ENCODE data around the gene SUFU. TPM values are rescaled to one million over a fixed set of nuclear protein-coding genes. Genes with fewer than 3 reads are reported as not detected.

Gene SUFU
- total RNA-seq, 1 experiment from 2014 or later, result 13.1 TPM

DNA sequence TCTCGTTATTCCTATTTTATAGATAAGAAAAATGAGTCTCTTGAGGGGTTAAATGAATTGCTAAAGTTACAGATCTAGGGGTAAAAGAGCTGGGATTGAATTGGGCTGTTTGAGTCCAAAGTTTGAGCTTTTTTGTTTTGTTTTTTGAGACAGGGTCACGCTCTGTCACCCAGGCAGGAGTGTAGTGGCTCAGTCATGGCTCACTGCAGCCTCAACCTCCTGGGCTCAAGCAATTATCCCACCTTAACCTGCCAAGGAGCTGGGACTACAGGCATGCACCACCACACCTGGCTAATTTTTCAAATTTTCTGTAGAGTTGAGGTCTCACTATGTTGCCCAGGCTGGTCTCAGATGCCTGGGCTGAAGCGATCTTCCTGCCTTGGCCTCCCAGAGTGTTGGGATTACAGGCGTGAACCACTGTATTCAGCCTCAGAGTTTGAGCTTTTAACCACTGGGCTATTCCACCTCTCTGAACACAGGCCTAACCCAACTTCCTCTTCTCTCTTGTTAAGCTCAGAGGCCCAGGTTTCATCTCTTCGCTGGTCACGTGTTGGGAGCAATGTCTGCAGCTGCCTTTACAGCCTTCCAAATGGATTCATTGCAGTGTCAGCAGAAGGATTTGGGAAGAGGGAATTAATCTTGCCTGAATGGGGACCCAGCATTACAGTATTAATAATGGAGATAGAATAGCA is 8.0 kb downstream of the SUFU start:
- DNase-seq (ENCODE audit: low spot score) (no peak), ATAC-seq (no peak)
- Mint-ChIP-seq H3K36me3 (peaks cover 11% of the 10 kb centered on the region; the same call in 1 of the 2 replicates), H3K27me3 (ENCODE audit: low read depth) (no peaks in the 10 kb centered on the region), H3K27ac (no peak overlapping the region), H3K9me3 (no peaks in the 10 kb centered on the region), H3K4me1 (no peaks in the 10 kb centered on the region), H3K4me3 (no peak overlapping the region)
- TF ChIP-seq, protein P1, sequence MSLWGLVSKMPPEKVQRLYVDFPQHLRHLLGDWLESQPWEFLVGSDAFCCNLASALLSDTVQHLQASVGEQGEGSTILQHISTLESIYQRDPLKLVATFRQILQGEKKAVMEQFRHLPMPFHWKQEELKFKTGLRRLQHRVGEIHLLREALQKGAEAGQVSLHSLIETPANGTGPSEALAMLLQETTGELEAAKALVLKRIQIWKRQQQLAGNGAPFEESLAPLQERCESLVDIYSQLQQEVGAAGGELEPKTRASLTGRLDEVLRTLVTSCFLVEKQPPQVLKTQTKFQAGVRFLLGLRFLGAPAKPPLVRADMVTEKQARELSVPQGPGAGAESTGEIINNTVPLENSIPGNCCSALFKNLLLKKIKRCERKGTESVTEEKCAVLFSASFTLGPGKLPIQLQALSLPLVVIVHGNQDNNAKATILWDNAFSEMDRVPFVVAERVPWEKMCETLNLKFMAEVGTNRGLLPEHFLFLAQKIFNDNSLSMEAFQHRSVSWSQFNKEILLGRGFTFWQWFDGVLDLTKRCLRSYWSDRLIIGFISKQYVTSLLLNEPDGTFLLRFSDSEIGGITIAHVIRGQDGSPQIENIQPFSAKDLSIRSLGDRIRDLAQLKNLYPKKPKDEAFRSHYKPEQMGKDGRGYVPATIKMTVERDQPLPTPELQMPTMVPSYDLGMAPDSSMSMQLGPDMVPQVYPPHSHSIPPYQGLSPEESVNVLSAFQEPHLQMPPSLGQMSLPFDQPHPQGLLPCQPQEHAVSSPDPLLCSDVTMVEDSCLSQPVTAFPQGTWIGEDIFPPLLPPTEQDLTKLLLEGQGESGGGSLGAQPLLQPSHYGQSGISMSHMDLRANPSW (CRISPR knock-in tag; conservative IDR thresholded peaks at IDR 0.05; ENCODE audit: low read depth), result no peak
- TF ChIP-seq, protein P2, sequence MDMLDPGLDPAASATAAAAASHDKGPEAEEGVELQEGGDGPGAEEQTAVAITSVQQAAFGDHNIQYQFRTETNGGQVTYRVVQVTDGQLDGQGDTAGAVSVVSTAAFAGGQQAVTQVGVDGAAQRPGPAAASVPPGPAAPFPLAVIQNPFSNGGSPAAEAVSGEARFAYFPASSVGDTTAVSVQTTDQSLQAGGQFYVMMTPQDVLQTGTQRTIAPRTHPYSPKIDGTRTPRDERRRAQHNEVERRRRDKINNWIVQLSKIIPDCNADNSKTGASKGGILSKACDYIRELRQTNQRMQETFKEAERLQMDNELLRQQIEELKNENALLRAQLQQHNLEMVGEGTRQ (CRISPR knock-in tag; IDR thresholded peaks at IDR 0.05), result no peak
- TF ChIP-seq, protein P3, sequence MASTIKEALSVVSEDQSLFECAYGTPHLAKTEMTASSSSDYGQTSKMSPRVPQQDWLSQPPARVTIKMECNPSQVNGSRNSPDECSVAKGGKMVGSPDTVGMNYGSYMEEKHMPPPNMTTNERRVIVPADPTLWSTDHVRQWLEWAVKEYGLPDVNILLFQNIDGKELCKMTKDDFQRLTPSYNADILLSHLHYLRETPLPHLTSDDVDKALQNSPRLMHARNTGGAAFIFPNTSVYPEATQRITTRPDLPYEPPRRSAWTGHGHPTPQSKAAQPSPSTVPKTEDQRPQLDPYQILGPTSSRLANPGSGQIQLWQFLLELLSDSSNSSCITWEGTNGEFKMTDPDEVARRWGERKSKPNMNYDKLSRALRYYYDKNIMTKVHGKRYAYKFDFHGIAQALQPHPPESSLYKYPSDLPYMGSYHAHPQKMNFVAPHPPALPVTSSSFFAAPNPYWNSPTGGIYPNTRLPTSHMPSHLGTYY (CRISPR knock-in tag; IDR thresholded peaks at IDR 0.05), result no peak
- TF ChIP-seq CBFB (CRISPR knock-in tag; IDR thresholded peaks at IDR 0.05; ENCODE audit: low read depth) (no peak), ZNF219 (CRISPR knock-in tag; IDR thresholded peaks at IDR 0.05; ENCODE audit: borderline replicate concordance) (no peak), TP53 (CRISPR knock-in tag; IDR thresholded peaks at IDR 0.05) (no peak), ZNF423 (CRISPR knock-in tag; IDR thresholded peaks at IDR 0.05) (no peak), HMGA2 (CRISPR knock-in tag; IDR thresholded peaks at IDR 0.05) (no peak)
- TF ChIP-seq, protein P4, sequence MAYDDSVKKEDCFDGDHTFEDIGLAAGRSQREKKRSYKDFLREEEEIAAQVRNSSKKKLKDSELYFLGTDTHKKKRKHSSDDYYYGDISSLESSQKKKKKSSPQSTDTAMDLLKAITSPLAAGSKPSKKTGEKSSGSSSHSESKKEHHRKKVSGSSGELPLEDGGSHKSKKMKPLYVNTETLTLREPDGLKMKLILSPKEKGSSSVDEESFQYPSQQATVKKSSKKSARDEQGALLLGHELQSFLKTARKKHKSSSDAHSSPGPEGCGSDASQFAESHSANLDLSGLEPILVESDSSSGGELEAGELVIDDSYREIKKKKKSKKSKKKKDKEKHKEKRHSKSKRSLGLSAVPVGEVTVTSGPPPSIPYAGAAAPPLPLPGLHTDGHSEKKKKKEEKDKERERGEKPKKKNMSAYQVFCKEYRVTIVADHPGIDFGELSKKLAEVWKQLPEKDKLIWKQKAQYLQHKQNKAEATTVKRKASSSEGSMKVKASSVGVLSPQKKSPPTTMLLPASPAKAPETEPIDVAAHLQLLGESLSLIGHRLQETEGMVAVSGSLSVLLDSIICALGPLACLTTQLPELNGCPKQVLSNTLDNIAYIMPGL (CRISPR knock-in tag; IDR thresholded peaks at IDR 0.05), result no peak
- ChIA-PET POLR2A (no interaction called here), CTCF (interaction anchor here (1.0 to 1.4 kb wide), 2 partner anchors 72 to 84 kb away, joined by 3 read pairs; no protein-coding TSS in a partner anchor)

DNA sequence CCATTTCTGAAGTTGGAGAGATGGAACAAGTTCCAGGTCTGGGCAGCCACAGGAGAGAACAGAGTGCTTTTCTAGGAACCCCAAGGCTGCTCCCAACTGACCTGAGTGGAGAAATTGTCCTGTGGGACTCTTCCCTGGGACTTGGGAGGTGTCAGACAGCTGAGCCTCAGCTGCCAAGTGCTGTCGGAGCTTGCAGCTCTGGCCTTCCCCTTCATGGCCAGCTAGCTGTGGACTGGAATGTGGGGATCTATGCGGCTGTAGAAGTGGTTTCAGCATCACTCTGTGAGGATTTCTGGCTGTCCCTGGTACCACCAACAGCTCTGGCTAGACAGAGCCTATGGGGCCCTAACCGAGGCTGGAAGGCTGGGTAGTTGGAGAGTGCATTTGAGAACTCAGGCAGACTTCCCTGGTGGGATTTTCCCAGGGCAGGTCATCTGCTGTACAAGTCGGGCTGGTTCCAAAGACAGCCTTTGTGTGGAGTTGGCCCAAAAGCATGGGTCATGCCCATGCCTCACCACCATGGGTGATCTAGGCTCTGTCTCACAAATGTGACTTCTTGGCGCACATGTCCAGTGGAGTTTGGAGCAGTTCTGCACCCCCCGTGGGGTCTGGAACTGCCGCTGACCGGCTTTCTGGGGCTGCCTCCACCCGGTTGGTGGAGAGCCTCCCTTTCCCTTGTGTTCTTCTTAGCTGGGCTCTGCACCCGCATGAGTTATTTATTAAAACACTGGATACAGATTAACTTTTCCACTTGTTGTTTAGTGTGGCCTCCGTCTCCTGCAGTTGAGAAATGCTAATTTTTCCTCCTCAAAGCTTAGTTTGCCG is 10.9 kb downstream of the SUFU start:
- Mint-ChIP-seq H3K4me1 (no peaks in the 10 kb centered on the region), H3K27ac (no peak overlapping the region), H3K4me3 (no peak overlapping the region), H3K36me3 (peaks cover 5% of the 10 kb centered on the region; the same call in 1 of the 2 replicates), H3K27me3 (ENCODE audit: low read depth) (no peaks in the 10 kb centered on the region), H3K9me3 (no peaks in the 10 kb centered on the region)
- DNase-seq (ENCODE audit: low spot score) (no peak), ATAC-seq (no peak)
- ChIA-PET POLR2A (interaction anchor here (0.7 kb wide), 1 partner anchor 27 kb away, joined by 6 read pairs; no protein-coding TSS in a partner anchor), CTCF (interaction anchor here (0.6 to 5.1 kb wide), 2 partner anchors 11 to 69 kb away, joined by 4 to 20 read pairs; partner anchors contain the start of gene SUFU)
- no peak for TF ChIP-seq ESRRA (CRISPR knock-in tag; IDR thresholded peaks at IDR 0.05; ENCODE audit: borderline replicate concordance)
- no peak for TF ChIP-seq TP53 (CRISPR knock-in tag; IDR thresholded peaks at IDR 0.05)
- TF ChIP-seq KAT7 (CRISPR knock-in tag; IDR thresholded peaks at IDR 0.05; ENCODE audit: borderline replicate concordance), result no peak
- no peak for TF ChIP-seq ELF4 (CRISPR knock-in tag; IDR thresholded peaks at IDR 0.05; ENCODE audit: low read depth)
- TF ChIP-seq RELA (CRISPR knock-in tag; IDR thresholded peaks at IDR 0.05; ENCODE audit: borderline replicate concordance), result no peak
- TF ChIP-seq MXD4 (CRISPR knock-in tag; IDR thresholded peaks at IDR 0.05; ENCODE audit: borderline replicate concordance), result no peak
- TF ChIP-seq ZNF396 (CRISPR knock-in tag; IDR thresholded peaks at IDR 0.05; ENCODE audit: borderline replicate concordance), result no peak
- no peak for TF ChIP-seq ZNF232 (CRISPR knock-in tag; IDR thresholded peaks at IDR 0.05)
- TF ChIP-seq ZNF416 (CRISPR knock-in tag; IDR thresholded peaks at IDR 0.05), result no peak
- TF ChIP-seq, protein P5, sequence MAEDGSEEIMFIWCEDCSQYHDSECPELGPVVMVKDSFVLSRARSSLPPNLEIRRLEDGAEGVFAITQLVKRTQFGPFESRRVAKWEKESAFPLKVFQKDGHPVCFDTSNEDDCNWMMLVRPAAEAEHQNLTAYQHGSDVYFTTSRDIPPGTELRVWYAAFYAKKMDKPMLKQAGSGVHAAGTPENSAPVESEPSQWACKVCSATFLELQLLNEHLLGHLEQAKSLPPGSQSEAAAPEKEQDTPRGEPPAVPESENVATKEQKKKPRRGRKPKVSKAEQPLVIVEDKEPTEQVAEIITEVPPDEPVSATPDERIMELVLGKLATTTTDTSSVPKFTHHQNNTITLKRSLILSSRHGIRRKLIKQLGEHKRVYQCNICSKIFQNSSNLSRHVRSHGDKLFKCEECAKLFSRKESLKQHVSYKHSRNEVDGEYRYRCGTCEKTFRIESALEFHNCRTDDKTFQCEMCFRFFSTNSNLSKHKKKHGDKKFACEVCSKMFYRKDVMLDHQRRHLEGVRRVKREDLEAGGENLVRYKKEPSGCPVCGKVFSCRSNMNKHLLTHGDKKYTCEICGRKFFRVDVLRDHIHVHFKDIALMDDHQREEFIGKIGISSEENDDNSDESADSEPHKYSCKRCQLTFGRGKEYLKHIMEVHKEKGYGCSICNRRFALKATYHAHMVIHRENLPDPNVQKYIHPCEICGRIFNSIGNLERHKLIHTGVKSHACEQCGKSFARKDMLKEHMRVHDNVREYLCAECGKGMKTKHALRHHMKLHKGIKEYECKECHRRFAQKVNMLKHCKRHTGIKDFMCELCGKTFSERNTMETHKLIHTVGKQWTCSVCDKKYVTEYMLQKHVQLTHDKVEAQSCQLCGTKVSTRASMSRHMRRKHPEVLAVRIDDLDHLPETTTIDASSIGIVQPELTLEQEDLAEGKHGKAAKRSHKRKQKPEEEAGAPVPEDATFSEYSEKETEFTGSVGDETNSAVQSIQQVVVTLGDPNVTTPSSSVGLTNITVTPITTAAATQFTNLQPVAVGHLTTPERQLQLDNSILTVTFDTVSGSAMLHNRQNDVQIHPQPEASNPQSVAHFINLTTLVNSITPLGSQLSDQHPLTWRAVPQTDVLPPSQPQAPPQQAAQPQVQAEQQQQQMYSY (CRISPR knock-in tag; IDR thresholded peaks at IDR 0.05), result no peak
- no peak for TF ChIP-seq IRF2 (CRISPR knock-in tag; IDR thresholded peaks at IDR 0.05; ENCODE audit: borderline replicate concordance, low read depth)
- TF ChIP-seq, protein P6, sequence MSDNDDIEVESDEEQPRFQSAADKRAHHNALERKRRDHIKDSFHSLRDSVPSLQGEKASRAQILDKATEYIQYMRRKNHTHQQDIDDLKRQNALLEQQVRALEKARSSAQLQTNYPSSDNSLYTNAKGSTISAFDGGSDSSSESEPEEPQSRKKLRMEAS (CRISPR knock-in tag; IDR thresholded peaks at IDR 0.05), result no peak
- TF ChIP-seq ZNF138 (CRISPR knock-in tag; conservative IDR thresholded peaks at IDR 0.05), result no peak
